ENCODE measurements around the gene PCDHGC3. TPM values are rescaled to one million over a fixed set of nuclear protein-coding genes. Genes with fewer than 3 reads are reported as not detected.

Gene PCDHGC3
- total and polyA plus RNA-seq, 2 experiments from 2014 or later: 12.9 to 13.8 TPM

GRCh38 chr5:141479776-141480175 lies 4.0 kb downstream of the PCDHGC3 start (continued):
- TF ChIP-seq, protein P1, sequence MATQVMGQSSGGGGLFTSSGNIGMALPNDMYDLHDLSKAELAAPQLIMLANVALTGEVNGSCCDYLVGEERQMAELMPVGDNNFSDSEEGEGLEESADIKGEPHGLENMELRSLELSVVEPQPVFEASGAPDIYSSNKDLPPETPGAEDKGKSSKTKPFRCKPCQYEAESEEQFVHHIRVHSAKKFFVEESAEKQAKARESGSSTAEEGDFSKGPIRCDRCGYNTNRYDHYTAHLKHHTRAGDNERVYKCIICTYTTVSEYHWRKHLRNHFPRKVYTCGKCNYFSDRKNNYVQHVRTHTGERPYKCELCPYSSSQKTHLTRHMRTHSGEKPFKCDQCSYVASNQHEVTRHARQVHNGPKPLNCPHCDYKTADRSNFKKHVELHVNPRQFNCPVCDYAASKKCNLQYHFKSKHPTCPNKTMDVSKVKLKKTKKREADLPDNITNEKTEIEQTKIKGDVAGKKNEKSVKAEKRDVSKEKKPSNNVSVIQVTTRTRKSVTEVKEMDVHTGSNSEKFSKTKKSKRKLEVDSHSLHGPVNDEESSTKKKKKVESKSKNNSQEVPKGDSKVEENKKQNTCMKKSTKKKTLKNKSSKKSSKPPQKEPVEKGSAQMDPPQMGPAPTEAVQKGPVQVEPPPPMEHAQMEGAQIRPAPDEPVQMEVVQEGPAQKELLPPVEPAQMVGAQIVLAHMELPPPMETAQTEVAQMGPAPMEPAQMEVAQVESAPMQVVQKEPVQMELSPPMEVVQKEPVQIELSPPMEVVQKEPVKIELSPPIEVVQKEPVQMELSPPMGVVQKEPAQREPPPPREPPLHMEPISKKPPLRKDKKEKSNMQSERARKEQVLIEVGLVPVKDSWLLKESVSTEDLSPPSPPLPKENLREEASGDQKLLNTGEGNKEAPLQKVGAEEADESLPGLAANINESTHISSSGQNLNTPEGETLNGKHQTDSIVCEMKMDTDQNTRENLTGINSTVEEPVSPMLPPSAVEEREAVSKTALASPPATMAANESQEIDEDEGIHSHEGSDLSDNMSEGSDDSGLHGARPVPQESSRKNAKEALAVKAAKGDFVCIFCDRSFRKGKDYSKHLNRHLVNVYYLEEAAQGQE (IDR thresholded peaks at IDR 0.05; ENCODE audit: unreplicated experiment): no peak
- TF ChIP-seq, protein P2, sequence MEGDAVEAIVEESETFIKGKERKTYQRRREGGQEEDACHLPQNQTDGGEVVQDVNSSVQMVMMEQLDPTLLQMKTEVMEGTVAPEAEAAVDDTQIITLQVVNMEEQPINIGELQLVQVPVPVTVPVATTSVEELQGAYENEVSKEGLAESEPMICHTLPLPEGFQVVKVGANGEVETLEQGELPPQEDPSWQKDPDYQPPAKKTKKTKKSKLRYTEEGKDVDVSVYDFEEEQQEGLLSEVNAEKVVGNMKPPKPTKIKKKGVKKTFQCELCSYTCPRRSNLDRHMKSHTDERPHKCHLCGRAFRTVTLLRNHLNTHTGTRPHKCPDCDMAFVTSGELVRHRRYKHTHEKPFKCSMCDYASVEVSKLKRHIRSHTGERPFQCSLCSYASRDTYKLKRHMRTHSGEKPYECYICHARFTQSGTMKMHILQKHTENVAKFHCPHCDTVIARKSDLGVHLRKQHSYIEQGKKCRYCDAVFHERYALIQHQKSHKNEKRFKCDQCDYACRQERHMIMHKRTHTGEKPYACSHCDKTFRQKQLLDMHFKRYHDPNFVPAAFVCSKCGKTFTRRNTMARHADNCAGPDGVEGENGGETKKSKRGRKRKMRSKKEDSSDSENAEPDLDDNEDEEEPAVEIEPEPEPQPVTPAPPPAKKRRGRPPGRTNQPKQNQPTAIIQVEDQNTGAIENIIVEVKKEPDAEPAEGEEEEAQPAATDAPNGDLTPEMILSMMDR (conservative IDR thresholded peaks at IDR 0.05; ENCODE audit: low read depth in 2 of 2): no peak
- TF ChIP-seq EZH2 (IDR thresholded peaks at IDR 0.05; ENCODE audit: low read depth, unreplicated experiment): no peak
- no peak for TF ChIP-seq ZNF114 (CRISPR knock-in tag; IDR thresholded peaks at IDR 0.05)
- TF ChIP-seq, protein P3, sequence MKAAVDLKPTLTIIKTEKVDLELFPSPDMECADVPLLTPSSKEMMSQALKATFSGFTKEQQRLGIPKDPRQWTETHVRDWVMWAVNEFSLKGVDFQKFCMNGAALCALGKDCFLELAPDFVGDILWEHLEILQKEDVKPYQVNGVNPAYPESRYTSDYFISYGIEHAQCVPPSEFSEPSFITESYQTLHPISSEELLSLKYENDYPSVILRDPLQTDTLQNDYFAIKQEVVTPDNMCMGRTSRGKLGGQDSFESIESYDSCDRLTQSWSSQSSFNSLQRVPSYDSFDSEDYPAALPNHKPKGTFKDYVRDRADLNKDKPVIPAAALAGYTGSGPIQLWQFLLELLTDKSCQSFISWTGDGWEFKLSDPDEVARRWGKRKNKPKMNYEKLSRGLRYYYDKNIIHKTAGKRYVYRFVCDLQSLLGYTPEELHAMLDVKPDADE (IDR thresholded peaks at IDR 0.05): no peak
- no peak for TF ChIP-seq NANOG (IDR thresholded peaks at IDR 0.05; ENCODE audit: borderline replicate concordance)
- TF ChIP-seq STAT1 (IDR thresholded peaks at IDR 0.05; ENCODE audit: unreplicated experiment): no peak
- no peak for TF ChIP-seq EZH2phosphoT487 (IDR thresholded peaks at IDR 0.05; ENCODE audit: unreplicated experiment)

DNA sequence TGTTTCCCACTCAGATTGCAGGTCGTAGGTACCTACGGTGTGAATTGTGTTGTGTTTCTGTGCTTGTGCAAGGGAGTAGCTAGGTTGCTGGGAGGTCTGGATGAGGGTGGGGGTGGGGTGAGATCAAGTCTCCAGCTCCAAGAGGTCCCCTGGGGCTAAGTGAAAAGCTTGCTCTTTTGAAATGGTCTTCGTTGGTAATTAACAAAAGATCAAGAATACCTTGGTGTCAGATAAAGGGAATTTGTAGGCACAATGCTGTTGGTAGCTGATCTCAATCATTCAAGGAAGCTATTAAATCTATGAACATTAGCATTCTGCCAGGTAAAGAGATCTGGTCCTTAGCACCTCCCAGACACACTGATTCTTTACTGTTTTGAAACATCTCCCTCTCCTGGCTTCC lies 8.1 kb downstream of the PCDHGC3 start:
- peak overlapping the region; percentile 74 for H3K4me2 ChIP-seq
- no peak for TF ChIP-seq CREB1 (CRISPR knock-in tag; IDR thresholded peaks at IDR 0.05; ENCODE audit: low read depth)
- no peak for TF ChIP-seq ZNF331 (CRISPR knock-in tag; IDR thresholded peaks at IDR 0.05; ENCODE audit: low read depth)
- TF ChIP-seq, protein P3 (IDR thresholded peaks at IDR 0.05): no peak
- DNase-seq (ENCODE audit: low spot score): peak; percentile 65

More for the DNA sequence above, 8.1 kb downstream of the PCDHGC3 start:
- Histone ChIP-seq H3K27ac (ENCODE audit: low read depth) (no peak overlapping the region), H3F3A (replicated peaks; ENCODE audit: low read depth) (no peaks in the 10 kb centered on the region), H3K27me3 (ENCODE audit: insufficient read depth) (peaks cover 26% of the 10 kb centered on the region), H3K79me2 (replicated peaks; ENCODE audit: insufficient read depth) (peaks cover 4% of the 10 kb centered on the region; the same call in 1 of the 2 replicates), H3K4me1 (ENCODE audit: insufficient read depth) (peaks cover 30% of the 10 kb centered on the region), H3K9me2 (ENCODE audit: insufficient read depth) (no peaks in the 10 kb centered on the region), H4K20me1 (replicated peaks; ENCODE audit: insufficient read depth) (peaks cover 7% of the 10 kb centered on the region), H3K4me3 (peak overlapping the region; percentile 53), H2AFZ (no peak overlapping the region), H3K36me3 (ENCODE audit: insufficient read depth) (no peaks in the 10 kb centered on the region)
- H3K4me1 Mint-ChIP-seq: peaks cover 37% of the 10 kb centered on the region
- H3K27ac Mint-ChIP-seq: no peak overlapping the region; the same call in 1 of the 2 replicates
- H3K9me3 Mint-ChIP-seq: no peaks in the 10 kb centered on the region
- peaks cover 22% of the 10 kb centered on the region for H3K27me3 Mint-ChIP-seq (ENCODE audit: insufficient read depth, low read depth, poor library complexity)
- peak overlapping the region; percentile 69 for H3K4me3 Mint-ChIP-seq
- H3K36me3 Mint-ChIP-seq (ENCODE audit: low read depth): peaks cover 9% of the 10 kb centered on the region
- peak; percentile 34 for ATAC-seq
